DOHH2 (cell line): ENCODE measurements around the gene LRIF1.

Source experiments
- CTCF ChIP-seq: fragments of 200-600 bp; sonication (generic); IDR thresholded peaks from one replicate; pipeline ENCODE4 v1.5.1; 2014; ENCODE audit warnings: antibody characterized with exemption, mild to moderate bottlenecking, low read depth, low read length; ENCODE audit not compliant: poor library complexity, severe bottlenecking
- EZH2phosphoT487 ChIP-seq: fragments of 200-600 bp; sonication (generic); IDR thresholded peaks from 2 replicates; pipeline ENCODE4 v1.6.1; 2017; ENCODE audit warnings: borderline replicate concordance, mild to moderate bottlenecking, antibody characterized with exemption, low read length, moderate library complexity, mixed read lengths

DNA sequence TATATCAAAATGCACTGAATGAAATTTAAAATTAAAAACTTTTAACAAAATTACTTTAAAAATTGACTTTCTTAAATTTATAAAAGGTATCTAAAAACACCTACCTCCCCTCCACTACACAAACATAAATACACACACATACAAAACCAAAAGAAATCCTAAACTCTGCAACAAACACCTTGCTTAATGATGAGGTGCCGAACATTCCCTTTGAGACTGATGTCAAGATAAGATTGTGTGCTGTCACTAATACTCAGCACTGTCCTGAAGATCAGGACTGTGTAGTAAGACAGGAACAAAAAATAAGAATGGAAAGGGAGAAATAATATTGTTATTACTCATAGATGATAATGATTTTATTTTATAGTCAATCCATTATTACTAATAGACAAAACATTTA is 45.7 kb downstream of the LRIF1 start:
- TF ChIP-seq CTCF (no peak), EZH2phosphoT487 (no peak)
